ENCODE data around the gene CENPK.
"Not testable (repeated sequence)": the region's sequence is repeated elsewhere in the genome, so short reads cannot be mapped to it uniquely, and the experiment has no call there.

Gene CENPK, protein sequence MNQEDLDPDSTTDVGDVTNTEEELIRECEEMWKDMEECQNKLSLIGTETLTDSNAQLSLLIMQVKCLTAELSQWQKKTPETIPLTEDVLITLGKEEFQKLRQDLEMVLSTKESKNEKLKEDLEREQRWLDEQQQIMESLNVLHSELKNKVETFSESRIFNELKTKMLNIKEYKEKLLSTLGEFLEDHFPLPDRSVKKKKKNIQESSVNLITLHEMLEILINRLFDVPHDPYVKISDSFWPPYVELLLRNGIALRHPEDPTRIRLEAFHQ

DNA sequence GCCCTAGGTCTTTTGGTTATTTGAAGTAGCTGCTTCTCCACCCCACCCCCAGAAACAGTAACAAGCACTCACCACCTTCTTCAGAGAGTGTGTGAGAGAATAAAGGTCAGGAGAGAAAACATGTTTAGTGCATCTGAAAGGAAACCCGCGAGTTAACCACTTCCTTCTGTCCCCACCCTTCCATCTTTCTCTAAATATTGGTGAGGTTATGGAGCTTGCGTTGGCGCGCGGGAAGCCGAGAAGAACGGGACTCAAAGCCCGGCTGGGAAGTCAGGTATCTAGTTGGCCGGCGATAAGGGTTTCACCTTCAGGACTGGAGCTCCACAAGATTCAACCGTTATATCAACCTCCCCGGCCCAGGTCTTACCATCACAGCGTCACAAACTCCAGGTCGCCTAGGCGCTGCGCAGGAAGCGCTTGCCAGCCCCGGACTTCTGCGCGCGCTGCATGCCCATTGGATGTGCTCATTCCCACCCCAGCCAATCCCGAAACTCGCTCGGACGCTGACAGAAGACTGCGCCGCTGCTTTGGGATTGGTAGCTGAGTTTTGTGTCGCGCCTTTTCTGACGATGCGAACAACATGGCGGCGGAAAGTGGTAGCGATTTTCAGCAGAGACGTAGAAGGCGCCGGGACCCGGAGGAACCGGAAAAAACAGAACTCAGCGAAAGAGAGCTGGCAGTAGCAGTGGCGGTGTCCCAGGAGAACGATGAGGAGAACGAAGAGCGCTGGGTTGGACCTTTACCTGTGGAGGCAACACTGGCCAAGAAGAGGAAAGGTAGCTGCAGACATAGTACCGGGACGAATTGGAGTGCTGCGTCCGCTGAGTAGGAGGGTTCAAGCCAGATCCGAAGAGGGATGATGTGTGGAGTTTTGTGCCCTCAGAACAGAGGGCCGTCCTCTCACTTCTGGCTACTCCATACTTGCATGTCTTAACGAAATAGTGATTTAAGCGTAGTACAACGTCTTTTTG lies at the start of gene CENPK, which contains the start of gene PPWD1:
TSS of gene CENPK (minus strand) at position 438 of the 971 bp plus-strand sequence. CDS start 8,261 bp downstream, outside the sequence.
TSS of gene PPWD1 (plus strand) at position 566 of the 971 bp plus-strand sequence. CDS start at position 581, 15 bp downstream.
- in situ Hi-C loops (cut with HindIII; ENCODE audit: low sequenced_read_pairs): no loop called here

DNA sequence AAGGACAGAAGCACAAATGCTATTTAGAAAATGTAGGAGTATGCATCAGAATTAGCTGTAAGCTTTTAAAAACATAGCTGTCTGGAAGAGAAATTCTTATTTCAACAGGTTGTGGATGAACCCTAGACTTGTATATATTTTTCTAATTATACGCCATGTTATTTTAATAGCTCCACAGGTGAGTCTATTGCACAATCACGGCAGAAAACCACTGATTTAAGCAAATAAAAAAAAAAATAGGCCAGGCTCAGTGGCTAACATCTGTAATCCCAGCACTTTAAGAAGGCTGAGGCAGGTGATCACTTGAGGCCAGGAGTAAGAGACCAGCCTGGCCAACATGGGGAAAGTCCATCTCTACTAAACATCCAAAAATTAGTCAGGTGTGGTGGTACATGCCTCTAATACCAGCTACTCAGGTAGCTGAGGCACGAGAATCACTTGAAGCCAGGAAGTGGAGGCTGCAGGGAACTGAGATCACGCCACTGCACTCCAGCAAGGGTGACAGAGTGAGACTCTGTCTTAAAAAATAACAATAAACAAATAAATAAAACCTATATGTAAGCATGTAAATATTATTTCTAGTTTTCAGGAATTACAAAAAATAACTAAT lies 49.4 kb upstream of the CENPK start:
- in situ Hi-C loops (cut with HindIII; ENCODE audit: low sequenced_read_pairs): no loop called here

DNA sequence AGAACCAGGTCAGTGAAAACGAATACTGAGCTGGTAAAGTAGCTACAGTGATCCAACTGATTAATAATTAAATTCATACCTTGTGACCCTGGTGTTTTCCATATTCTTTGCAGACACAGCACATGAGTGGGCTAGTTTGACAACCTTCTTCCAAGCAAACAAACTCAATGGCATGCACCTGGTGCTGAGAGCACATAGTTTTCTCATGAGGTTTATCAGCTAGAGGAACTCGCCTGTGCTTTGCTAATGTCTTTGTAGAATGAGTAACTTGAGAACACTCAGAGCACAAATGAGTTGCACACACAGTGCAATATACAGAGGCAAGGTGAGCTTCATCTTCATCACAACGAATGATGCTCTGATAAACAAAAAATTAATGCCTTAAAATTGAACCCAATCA lies 48.6 kb upstream of the CENPK start:
- in situ Hi-C loops (cut with HindIII; ENCODE audit: low sequenced_read_pairs): no loop called here

DNA sequence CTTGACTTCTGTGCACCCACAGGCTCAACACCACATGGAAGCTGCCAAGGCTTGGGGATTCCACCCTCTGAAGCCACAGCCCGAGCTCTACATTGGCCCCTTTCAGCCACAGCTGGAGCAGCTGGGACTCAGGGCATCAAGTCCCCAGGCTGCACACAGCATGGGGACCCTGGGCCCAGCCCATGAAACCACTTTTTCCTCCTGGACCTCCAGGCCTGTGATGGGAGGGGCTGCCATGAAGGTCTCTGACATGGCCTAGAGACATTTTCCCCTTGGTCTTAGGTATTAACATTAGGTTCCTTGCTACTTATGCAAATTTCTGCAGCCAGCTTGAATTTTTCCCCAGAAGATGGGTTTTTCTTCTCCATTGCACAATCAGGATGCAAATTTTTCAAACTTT lies 38.8 kb upstream of the CENPK start:
- in situ Hi-C loops (cut with HindIII; ENCODE audit: low sequenced_read_pairs): not testable (repeated sequence)

DNA sequence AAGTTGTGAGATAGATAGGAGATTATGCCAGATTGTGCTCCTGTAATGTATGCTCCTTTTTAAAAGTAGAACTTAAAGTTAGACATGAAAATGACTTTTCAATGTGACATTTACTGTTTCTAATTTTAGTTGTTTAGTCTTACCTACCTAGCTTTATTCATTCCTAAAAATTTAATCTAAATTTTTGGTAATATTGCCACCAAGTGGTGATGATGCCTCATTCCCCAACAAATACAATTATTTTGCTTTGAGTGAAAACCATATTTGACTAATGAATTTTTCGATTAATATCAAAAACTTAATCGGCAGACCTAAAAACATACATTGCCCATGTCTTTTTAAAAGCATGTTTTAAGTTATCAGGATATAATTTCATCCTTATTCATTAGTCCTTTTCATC lies 25.7 kb upstream of the CENPK start:
- in situ Hi-C loops (cut with HindIII; ENCODE audit: low sequenced_read_pairs): no loop called here

DNA sequence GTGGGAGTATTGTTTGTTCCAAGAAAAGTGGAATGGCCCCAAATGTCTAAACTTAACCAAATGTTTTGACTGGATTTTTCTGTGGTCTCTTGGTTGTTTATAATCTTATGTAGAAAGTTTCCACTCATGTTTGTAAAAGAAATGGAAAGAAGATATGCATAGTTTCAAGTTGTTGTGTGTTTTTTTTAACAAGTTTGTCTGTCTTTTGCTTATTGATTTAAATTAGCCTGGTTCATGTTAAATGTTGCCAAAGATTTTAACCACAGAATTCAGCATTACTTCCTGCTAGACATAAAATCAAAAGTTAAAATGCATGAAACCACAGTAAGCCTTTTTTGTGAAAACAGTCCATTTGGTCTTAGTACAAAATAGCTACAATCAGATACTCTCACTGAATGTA lies 14.2 kb upstream of the CENPK start:
- in situ Hi-C loops (cut with HindIII; ENCODE audit: low sequenced_read_pairs): loop anchor here (5.0 kb wide), 1 partner anchor 95 kb away; the partner anchor contains the start of gene ADAMTS6

DNA sequence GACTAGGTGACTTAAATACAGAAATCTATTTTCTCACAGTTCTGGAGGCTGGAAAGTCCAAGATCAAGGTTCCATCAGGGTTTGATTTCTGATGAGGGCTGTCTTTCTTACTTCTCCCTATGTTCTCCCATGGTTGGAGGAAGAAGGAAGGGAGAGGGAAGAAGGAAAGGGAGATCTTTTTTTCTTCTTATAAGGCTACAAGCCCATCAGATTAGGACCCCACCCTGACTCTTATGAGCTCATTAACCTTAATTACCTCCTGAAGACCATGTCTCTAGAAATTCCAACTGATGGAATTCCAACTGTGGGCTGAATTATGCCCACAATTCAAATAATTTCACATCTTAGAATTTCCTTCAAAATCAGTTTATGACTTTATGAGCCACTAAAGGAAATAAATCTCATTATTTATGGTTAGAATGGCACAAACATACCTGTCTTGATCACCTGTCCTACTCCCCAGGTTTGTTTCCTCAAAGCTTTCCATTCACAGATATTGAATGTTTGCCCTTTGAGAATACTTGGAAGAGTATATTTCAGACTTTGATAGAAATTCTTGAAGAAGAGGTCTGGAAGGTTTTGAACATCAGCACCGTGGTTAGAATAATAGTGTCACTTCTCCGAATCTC lies 7.7 kb upstream of the CENPK start:
- in situ Hi-C loops (cut with HindIII; ENCODE audit: low sequenced_read_pairs): no loop called here

DNA sequence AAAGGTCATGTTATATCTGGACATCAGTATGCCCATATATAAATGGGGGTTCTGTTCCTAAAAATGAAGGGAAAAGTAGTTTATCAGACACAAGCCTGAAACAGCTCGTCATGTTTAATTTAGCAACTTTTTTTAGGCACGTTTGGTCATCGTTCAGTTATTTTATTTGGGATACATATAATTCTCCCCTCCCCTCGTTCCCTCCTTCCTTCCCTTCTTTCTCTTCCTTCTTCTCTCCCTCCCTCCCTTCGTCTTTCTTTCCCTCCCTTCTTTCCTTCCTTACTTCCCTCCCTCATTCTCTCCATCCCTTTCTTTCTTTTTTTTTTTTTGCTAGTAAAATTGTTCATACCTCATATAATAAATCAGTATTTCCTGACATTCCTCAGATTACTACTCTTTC lies 3.5 kb upstream of the CENPK start:
- in situ Hi-C loops (cut with HindIII; ENCODE audit: low sequenced_read_pairs): no loop called here

DNA sequence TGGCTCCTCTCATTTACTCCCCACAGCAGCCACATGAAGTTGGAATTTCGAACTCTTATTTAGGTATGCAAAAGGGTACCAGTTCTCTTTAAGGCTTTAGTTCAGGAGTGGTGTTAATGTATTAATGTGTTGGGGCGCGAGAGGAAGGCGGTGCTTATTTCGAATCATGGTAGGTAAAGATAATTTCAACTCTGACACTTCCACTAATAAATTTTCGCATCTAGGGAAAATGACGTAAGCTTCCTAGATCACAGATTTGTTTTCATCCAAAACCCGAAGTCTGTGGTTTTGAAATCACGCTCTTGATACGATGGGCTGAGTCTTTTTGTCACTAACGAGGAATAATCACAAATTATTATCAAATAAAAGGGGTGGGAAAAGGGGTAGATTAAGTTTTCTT lies 809 bp upstream of the CENPK start:
- in situ Hi-C loops (cut with HindIII; ENCODE audit: low sequenced_read_pairs): no loop called here

DNA sequence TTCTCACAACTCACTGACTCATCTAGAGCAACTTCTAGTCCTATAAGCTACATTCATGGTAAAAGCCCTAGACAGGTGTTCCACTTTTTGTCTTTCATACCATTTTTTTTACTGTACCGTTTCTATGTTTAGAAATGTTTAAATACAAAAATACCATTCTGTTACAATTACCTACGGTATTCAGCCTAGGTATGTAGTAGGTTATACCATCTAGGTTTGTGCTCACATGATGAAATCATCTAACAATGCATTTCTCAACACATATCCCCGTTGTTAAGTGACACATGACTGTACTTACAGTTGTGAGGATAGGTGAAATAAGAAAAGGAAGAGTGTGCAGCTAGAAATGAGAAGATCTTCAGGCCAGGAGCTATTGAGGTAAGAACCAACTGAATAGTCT lies 6.2 kb downstream of the CENPK start:
- in situ Hi-C loops (cut with HindIII; ENCODE audit: low sequenced_read_pairs): no loop called here

DNA sequence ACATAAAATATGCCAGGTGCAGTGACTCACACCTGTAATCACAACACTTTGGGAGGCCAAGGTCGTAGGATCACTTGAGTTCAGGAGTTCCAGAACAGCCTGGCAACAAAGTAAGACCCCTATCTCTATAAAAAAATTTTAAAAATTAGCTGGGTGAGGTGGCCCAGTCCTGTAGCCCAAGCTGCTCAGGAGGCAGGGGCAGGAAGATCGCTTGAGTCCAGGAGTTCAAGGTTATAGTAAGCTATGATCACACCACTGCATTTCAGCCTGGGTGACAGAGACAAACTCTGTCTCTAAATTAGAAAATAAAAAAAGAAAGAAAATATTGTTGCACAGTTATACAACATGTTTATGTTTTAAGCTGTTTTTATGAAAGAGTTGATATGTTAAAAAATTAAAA lies 6.8 kb downstream of the CENPK start:
- in situ Hi-C loops (cut with HindIII; ENCODE audit: low sequenced_read_pairs): no loop called here

DNA sequence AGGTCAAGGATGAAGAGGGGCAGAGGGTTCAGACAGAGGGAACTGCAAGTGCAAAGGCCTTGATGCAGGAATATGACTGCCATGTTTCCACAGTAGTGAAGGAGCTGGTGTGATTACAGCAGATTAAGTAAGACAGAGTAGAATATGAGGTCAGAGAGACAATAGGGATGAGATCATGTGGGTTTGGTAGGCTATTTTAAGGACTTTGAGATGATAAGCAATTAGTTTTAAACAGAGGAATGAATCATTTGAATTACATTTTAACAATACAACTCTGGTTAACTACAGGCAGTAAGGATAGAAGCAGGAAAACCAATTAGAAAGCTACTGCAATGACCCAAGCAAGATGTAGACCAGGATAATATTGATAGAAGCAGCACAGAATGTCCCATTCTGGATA lies 7.7 kb downstream of the CENPK start:
- in situ Hi-C loops (cut with HindIII; ENCODE audit: low sequenced_read_pairs): no loop called here

DNA sequence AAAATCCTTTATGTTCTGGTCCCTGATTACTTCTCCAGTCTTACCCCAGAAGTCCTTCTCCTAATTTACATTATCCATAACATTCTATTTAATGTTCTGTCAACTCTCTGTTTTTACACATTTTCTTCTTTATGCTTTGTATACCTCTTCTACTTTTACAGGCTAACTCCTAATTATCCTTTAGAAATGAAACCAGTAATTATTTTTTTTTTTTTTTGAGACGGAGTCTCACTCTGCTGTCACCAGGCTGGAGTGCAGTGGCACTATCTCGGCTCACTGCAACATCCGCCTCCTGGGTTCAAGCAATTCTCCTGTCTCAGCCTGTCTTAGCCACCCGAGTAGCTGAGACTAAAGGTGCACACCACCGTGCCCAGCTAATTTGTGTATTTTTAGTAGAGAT lies 9.0 kb downstream of the CENPK start:
- in situ Hi-C loops (cut with HindIII; ENCODE audit: low sequenced_read_pairs): no loop called here

DNA sequence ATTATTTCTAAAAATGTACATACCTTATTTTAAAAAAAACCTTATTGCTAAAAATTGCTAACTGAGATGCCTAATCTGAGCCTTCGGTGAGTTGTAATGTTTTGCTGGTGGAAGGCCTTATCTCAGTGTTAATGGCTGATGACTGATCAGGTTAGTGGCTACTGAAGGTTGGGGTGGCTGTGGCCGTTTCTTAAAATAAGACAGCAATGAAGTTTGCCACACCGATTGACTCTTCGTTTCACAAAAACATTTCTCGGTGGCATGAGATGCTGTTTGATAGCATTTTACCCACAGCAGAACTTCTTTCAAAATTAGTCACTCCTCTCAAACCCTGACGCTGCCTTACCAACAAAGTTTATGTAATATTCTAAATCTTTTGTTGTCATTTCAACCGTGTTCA lies 14.7 kb downstream of the CENPK start:
- in situ Hi-C loops (cut with HindIII; ENCODE audit: low sequenced_read_pairs): no loop called here

DNA sequence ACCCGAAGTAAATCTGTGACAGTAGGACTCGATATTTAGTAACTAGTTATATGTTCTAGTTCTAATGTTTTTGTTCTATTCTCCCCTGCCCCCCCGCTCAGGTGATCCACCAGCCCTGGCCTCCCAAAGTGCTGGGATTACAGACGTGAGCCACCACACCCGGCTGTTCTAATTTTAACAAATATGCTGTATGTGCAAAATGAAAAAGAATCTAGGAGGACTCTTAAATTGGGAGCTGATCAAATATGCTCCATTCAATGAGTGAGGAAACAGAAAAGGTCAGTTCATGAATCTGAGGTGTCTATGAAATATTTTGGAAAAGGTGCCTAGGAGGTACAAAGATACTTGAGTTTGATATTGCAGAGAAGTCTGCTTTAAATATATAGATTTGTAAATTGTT lies 16.8 kb downstream of the CENPK start:
- in situ Hi-C loops (cut with HindIII; ENCODE audit: low sequenced_read_pairs): no loop called here

DNA sequence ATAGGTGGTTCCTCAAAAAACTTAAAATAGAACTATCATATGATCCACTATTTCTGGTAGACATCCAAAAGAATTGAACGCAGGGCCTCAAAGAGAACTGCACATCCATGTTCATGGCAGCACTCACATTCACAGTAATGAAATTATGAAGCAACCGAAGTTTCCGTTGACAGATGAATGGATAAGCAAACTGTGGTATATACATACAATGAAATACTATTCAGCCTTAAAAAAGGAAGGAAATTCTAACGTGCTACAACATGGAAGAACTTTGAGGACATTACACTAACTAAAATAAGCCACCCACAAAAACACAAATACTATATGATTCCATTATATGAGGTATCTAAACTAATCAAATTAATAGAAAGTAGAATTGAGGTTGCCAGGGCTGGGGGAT lies 18.5 kb downstream of the CENPK start:
- in situ Hi-C loops (cut with HindIII; ENCODE audit: low sequenced_read_pairs): no loop called here

DNA sequence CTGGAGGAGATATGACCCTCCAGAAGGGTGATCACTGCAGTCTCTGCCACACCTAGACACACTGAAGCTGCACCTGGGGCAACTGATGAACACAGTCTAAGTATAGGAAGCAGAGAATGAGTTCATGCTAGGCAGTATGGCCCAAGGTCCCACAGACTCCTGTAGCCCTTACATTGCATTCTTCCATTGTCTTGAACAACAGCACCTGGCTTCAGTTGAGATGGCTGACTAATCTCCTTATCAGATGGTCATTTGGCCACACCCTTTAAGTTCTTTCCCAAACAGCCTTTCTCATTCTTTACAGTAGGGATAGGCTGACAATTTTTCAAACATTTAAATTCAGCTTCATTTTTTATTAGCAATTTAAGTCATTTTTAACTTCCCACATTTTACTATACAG lies 23.1 kb downstream of the CENPK start:
- in situ Hi-C loops (cut with HindIII; ENCODE audit: low sequenced_read_pairs): no loop called here

DNA sequence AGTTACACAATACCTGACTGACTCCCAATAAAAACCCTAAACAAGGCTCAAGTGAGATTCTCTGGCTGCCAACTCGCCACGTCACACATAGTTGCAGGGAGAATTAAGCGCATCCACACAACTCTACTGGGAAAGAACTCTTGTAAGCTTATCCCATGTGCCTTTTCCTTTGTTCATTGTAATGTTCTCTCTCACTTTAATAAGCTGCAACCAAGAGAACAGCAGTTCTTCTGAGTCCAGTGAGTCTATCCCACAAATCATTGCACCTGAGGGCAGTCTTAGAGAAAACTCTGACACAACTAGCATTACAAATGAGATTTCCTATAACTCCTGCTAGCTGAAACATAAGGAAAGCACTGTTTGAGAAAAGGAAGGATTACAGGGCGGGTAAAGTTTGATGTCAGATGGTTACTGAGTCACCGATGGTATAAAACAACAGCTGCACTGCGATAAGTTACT lies 27.4 kb downstream of the CENPK start:
- in situ Hi-C loops (cut with HindIII; ENCODE audit: low sequenced_read_pairs): no loop called here

DNA sequence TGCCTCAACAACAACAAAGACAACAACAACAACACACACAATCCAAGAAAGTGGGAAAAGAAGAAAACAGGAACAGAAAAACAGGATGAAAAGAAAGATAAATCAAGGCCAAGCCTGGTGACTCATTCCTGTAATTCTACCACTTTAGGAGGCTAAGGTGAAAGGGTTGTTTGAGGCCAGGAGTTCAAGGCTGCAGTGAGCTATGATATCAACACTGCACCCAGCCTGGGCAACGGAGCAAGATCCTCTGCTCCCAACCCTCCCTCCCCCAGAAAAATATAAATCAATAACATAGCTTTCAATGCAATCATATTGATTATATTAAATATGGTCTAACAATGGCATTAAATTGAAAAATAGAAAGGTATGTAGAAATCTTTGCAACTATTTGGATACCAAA lies 32.1 kb downstream of the CENPK start:
- in situ Hi-C loops (cut with HindIII; ENCODE audit: low sequenced_read_pairs): no loop called here

DNA sequence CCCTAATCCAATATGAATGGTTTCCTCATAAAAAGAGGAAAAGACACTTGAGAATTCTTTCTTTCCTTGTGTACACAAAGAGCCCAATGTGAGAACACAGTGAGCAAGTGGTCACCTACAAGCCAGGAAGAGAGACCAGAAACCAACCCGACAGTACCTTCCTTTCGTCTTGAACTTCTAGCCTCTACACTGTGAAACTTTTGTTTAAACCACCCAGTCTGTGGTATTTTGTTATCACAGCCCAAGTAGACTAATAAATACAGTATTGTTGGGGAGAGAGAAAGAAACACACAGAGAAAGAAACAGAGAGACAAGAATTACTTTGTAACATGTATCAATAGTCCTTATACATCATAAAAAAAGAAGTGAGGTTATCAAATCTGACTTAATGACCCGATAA lies 37.2 kb downstream of the CENPK start:
- in situ Hi-C loops (cut with HindIII; ENCODE audit: low sequenced_read_pairs): no loop called here
